ENCODE results near the gene LARGE1. TPM values are rescaled to one million over a fixed set of nuclear protein-coding genes. Genes with fewer than 3 reads are reported as not detected.

Gene LARGE1
- total RNA-seq, 1 experiment from 2014 or later, result 1.5 TPM

DNA sequence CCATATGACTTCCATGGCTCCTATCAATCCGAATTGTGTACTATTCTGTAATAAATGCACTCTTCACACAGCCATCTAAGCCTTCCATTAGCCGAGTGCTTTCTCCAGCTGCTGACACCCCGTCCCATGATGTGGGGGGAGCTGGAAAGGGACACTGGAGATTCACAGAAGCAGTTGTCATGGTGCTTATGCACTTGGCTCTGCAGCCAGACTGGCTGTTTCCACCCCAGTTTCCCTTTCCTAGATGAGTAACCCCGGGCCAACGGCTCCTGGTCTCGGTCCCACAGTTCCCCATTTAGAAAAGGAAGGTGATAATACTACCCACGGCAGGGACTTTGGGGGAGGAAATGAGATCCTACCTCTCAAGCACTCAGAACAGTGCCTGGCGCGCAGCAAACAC lies 617.2 kb downstream of the LARGE1 start:
- Histone ChIP-seq H3K36me3 (ENCODE audit: control insufficient read depth in 1 of 2, insufficient read depth in 2 of 2, low read length in 2 of 2) (no peaks in the 10 kb centered on the region), H2AFZ (ENCODE audit: low read depth, low read length, poor library complexity, severe bottlenecking) (no peak overlapping the region), H3K4me1 (ENCODE audit: control insufficient read depth in 1 of 2, insufficient read depth in 2 of 2, low read length in 2 of 2) (no peaks in the 10 kb centered on the region), H4K20me1 (ENCODE audit: insufficient read depth) (no peaks in the 10 kb centered on the region), H3K9me2 (ENCODE audit: insufficient read depth) (no peaks in the 10 kb centered on the region), H3K79me2 (ENCODE audit: insufficient read depth, low read length) (no peaks in the 10 kb centered on the region), H3K9ac (ENCODE audit: low read length) (no peak overlapping the region), H3K4me2 (ENCODE audit: low read length) (no peak overlapping the region), H3K4me3 (replicated peaks in 1 of 2; ENCODE audit: low read depth in 1 of 2, low read length in 2 of 2) (no peak overlapping the region), H3K27ac (ENCODE audit: low read depth, low read length) (no peak overlapping the region), H3K27me3 (ENCODE audit: insufficient read depth, low read length) (no peaks in the 10 kb centered on the region), H3K9me3 (ENCODE audit: control insufficient read depth in 1 of 2, insufficient read depth in 1 of 2, low read depth in 1 of 2, low read length in 2 of 2) (peaks cover 0 to 19% of the 10 kb centered on the region in 2 experiments; a peak in 1 of 4 replicates)
- intact Hi-C loops (cut with micrococcal nuclease), result loop anchor here (5.0 kb wide), 2 partner anchors 1719 to 1929 kb away; no protein-coding TSS in a partner anchor
- ChIA-PET RAD21 (ENCODE audit: low non-redundant PET in 1 of 2, low total read pairs in 2 of 2, uncharacterized antibody in 2 of 2, unreplicated experiment in 2 of 2) (no interaction called here), CTCF (no interaction called here), POLR2A (no interaction called here)
- no TSS peak for BruUV-seq (replicated peaks)
- DNase-seq (ENCODE audit: low read depth, low spot score) (no peak), ATAC-seq (no peak)
- TF ChIP-seq EZH2 (IDR thresholded peaks at IDR 0.05) (no peak), YY1 (IDR thresholded peaks at IDR 0.05; ENCODE audit: extremely low read depth, insufficient replicate concordance, low read depth, low read length) (no peak)

DNA sequence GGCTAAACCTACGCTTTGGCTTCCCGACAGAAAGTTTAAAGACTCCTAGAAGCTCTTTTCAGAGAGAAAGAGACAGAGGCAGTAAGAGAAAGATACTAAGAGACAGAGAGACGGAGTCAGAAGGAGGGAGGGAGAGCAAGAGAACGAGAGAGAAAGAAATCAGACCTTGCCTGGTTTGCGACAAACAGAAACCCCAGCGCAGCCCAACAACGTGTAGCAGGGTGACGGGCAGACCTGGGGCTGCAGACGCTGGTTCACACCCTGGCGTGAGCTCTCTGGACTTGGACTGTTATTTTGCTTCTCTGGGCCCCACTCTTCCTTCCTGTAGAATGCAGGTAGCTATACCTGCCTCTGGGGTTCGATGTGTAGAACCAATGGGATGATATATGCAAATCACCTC lies 617.7 kb downstream of the LARGE1 start:
- RAD21 ChIA-PET (ENCODE audit: low non-redundant PET in 1 of 2, low total read pairs in 2 of 2, uncharacterized antibody in 2 of 2, unreplicated experiment in 2 of 2), result no interaction called here
- no peak for ATAC-seq
- intact Hi-C loops (cut with micrococcal nuclease), result loop anchor here (5.0 kb wide), 2 partner anchors 1720 to 1930 kb away; no protein-coding TSS in a partner anchor
- TF ChIP-seq EGR1 (IDR thresholded peaks at IDR 0.05; ENCODE audit: low read depth) (no peak), TCF7L2 (IDR thresholded peaks at IDR 0.05; ENCODE audit: borderline replicate concordance, extremely low read depth, insufficient read depth, insufficient read length) (no peak), RAD21 (IDR thresholded peaks at IDR 0.05; ENCODE audit: low read depth) (no peak), ZNF274 (IDR thresholded peaks at IDR 0.05; ENCODE audit: low read depth, low read length) (no peak), POLR2AphosphoS5 (IDR thresholded peaks at IDR 0.05; ENCODE audit: low read depth, low read length) (no peak), EZH2 (IDR thresholded peaks at IDR 0.05) (no peak), FOSL1 (IDR thresholded peaks at IDR 0.05; ENCODE audit: low read depth) (no peak), CBX3 (IDR thresholded peaks at IDR 0.05; ENCODE audit: low read depth) (no peak), CEBPB (IDR thresholded peaks at IDR 0.05; ENCODE audit: low read depth) (no peak)
- TF ChIP-seq, protein P1, sequence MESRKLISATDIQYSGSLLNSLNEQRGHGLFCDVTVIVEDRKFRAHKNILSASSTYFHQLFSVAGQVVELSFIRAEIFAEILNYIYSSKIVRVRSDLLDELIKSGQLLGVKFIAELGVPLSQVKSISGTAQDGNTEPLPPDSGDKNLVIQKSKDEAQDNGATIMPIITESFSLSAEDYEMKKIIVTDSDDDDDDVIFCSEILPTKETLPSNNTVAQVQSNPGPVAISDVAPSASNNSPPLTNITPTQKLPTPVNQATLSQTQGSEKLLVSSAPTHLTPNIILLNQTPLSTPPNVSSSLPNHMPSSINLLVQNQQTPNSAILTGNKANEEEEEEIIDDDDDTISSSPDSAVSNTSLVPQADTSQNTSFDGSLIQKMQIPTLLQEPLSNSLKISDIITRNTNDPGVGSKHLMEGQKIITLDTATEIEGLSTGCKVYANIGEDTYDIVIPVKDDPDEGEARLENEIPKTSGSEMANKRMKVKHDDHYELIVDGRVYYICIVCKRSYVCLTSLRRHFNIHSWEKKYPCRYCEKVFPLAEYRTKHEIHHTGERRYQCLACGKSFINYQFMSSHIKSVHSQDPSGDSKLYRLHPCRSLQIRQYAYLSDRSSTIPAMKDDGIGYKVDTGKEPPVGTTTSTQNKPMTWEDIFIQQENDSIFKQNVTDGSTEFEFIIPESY (IDR thresholded peaks at IDR 0.05; ENCODE audit: extremely low read depth, insufficient replicate concordance, low read length), result no peak
- TF ChIP-seq, protein P2, sequence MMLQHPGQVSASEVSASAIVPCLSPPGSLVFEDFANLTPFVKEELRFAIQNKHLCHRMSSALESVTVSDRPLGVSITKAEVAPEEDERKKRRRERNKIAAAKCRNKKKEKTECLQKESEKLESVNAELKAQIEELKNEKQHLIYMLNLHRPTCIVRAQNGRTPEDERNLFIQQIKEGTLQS (IDR thresholded peaks at IDR 0.05), result no peak
- TF ChIP-seq, protein P3, sequence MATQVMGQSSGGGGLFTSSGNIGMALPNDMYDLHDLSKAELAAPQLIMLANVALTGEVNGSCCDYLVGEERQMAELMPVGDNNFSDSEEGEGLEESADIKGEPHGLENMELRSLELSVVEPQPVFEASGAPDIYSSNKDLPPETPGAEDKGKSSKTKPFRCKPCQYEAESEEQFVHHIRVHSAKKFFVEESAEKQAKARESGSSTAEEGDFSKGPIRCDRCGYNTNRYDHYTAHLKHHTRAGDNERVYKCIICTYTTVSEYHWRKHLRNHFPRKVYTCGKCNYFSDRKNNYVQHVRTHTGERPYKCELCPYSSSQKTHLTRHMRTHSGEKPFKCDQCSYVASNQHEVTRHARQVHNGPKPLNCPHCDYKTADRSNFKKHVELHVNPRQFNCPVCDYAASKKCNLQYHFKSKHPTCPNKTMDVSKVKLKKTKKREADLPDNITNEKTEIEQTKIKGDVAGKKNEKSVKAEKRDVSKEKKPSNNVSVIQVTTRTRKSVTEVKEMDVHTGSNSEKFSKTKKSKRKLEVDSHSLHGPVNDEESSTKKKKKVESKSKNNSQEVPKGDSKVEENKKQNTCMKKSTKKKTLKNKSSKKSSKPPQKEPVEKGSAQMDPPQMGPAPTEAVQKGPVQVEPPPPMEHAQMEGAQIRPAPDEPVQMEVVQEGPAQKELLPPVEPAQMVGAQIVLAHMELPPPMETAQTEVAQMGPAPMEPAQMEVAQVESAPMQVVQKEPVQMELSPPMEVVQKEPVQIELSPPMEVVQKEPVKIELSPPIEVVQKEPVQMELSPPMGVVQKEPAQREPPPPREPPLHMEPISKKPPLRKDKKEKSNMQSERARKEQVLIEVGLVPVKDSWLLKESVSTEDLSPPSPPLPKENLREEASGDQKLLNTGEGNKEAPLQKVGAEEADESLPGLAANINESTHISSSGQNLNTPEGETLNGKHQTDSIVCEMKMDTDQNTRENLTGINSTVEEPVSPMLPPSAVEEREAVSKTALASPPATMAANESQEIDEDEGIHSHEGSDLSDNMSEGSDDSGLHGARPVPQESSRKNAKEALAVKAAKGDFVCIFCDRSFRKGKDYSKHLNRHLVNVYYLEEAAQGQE (IDR thresholded peaks at IDR 0.05; ENCODE audit: low read depth), result no peak

More for the DNA sequence above, 617.7 kb downstream of the LARGE1 start:
- Histone ChIP-seq H4K20me1 (ENCODE audit: insufficient read depth) (no peaks in the 10 kb centered on the region), H3K4me2 (ENCODE audit: low read length) (no peak overlapping the region), H3K36me3 (ENCODE audit: control insufficient read depth in 1 of 2, insufficient read depth in 2 of 2, low read length in 2 of 2) (no peaks in the 10 kb centered on the region), H3K9ac (ENCODE audit: low read length) (no peak overlapping the region), H2AFZ (ENCODE audit: low read depth, low read length, poor library complexity, severe bottlenecking) (no peak overlapping the region), H3K9me2 (ENCODE audit: insufficient read depth) (no peaks in the 10 kb centered on the region), H3K4me1 (ENCODE audit: control insufficient read depth in 1 of 2, insufficient read depth in 2 of 2, low read length in 2 of 2) (no peaks in the 10 kb centered on the region), H3K4me3 (replicated peaks in 1 of 2; ENCODE audit: low read depth in 1 of 2, low read length in 2 of 2) (no peak overlapping the region), H3K9me3 (ENCODE audit: control insufficient read depth in 1 of 2, insufficient read depth in 1 of 2, low read depth in 1 of 2, low read length in 2 of 2) (peaks cover 0 to 14% of the 10 kb centered on the region in 2 experiments; a peak in 1 of 4 replicates), H3K27me3 (ENCODE audit: insufficient read depth, low read length) (no peaks in the 10 kb centered on the region), H3K27ac (ENCODE audit: low read depth, low read length) (no peak overlapping the region), H3K79me2 (ENCODE audit: insufficient read depth, low read length) (no peaks in the 10 kb centered on the region)
- DNase-seq (ENCODE audit: low read depth, low spot score), result no peak
- no TSS peak for BruUV-seq (replicated peaks)
- ChIA-PET POLR2A (no interaction called here), CTCF (no interaction called here)
